WTC11 (cell line): Measurements from ENCODE around the gene KLF2. TPM values are rescaled to one million over a fixed set of nuclear protein-coding genes. Genes with fewer than 3 reads are reported as not detected.

ENCODE experiments used
- ATAC-seq: fragments of 200-7000 bp; cut with Tn5 transposase; 2 replicates; pipeline ENCODE4 v1.10.0; 2021; ENCODE audit warnings: mild to moderate bottlenecking, moderate library complexity
- CTCF ChIA-PET: fragments of 300-600 bp; sonication (Branson Sonifier 250); formaldehyde crosslinking; loops from one replicate; lab custom pipeline; 2021; ENCODE audit warnings: antibody characterized with exemption; lab: Charles Lee
- POLR2A ChIA-PET: fragments of 350-600 bp; sonication (Branson Sonifier 250); formaldehyde crosslinking; loops from one replicate; lab custom pipeline; 2021; ENCODE audit warnings: antibody characterized with exemption; lab: Charles Lee
- DNase-seq: peaks from one replicate; pipeline ENCODE4 v3.0.0; 2021; ENCODE audit warnings: low spot score
- H3K27ac Mint-ChIP-seq: 2 replicates; pipeline ENCODE4 v1.8.0; 2021; ENCODE audit warnings: mixed read lengths
- H3K27me3 Mint-ChIP-seq: 2 replicates; pipeline ENCODE4 v1.8.0; 2021; ENCODE audit warnings: low read depth, mild to moderate bottlenecking, moderate library complexity, mixed read lengths
- H3K36me3 Mint-ChIP-seq: 2 replicates; pipeline ENCODE4 v1.8.0; 2021; ENCODE audit warnings: mixed read lengths
- H3K4me1 Mint-ChIP-seq: 2 replicates; pipeline ENCODE4 v1.8.0; 2022; ENCODE audit warnings: mixed read lengths
- H3K4me3 Mint-ChIP-seq: 2 replicates; pipeline ENCODE4 v1.8.0; 2021; ENCODE audit warnings: mild to moderate bottlenecking, moderate library complexity, mixed read lengths
- H3K9me3 Mint-ChIP-seq: 2 replicates; pipeline ENCODE4 v1.8.0; 2021; ENCODE audit warnings: mixed read lengths
- ARID4B ChIP-seq: sonication (generic); formaldehyde crosslinking; IDR thresholded peaks from 2 replicates; pipeline ENCODE4 v1.8.0; 2023; ENCODE audit warnings: missing genetic modification reagents, mild to moderate bottlenecking, borderline replicate concordance
- CREB1 ChIP-seq: sonication (generic); formaldehyde crosslinking; IDR thresholded peaks from 2 replicates; pipeline ENCODE4 v1.8.0; 2023; ENCODE audit warnings: mild to moderate bottlenecking, missing genetic modification reagents
- ESRRA ChIP-seq: sonication (generic); formaldehyde crosslinking; IDR thresholded peaks from 2 replicates; pipeline ENCODE4 v1.8.1; 2022; ENCODE audit warnings: mild to moderate bottlenecking, missing genetic modification reagents, borderline replicate concordance
- FOXK1 ChIP-seq: sonication (generic); formaldehyde crosslinking; IDR thresholded peaks from 2 replicates; pipeline ENCODE4 v1.8.0; 2022; ENCODE audit warnings: mild to moderate bottlenecking, moderate library complexity, missing genetic modification reagents
- GABPB1 ChIP-seq: sonication (generic); formaldehyde crosslinking; IDR thresholded peaks from 2 replicates; pipeline ENCODE4 v1.8.1; 2023; ENCODE audit warnings: mild to moderate bottlenecking, missing genetic modification reagents
- IRF2 ChIP-seq: sonication (generic); formaldehyde crosslinking; IDR thresholded peaks from 2 replicates; pipeline ENCODE4 v1.8.0; 2022; ENCODE audit warnings: low read depth, missing genetic modification reagents, borderline replicate concordance
- KAT7 ChIP-seq: sonication (generic); formaldehyde crosslinking; IDR thresholded peaks from 2 replicates; pipeline ENCODE4 v1.8.1; 2023; ENCODE audit warnings: missing genetic modification reagents, mild to moderate bottlenecking, borderline replicate concordance
- NR2C2 ChIP-seq: sonication (generic); formaldehyde crosslinking; IDR thresholded peaks from 2 replicates; pipeline ENCODE4 v1.8.0; 2022; ENCODE audit warnings: mild to moderate bottlenecking, missing genetic modification reagents
- RELA ChIP-seq: sonication (generic); formaldehyde crosslinking; IDR thresholded peaks from 2 replicates; pipeline ENCODE4 v1.8.1; 2022; ENCODE audit warnings: missing genetic modification reagents, mild to moderate bottlenecking, borderline replicate concordance
- RORB ChIP-seq: fragments of 250-450 bp; sonication (Bioruptor Pico); IDR thresholded peaks from 2 replicates; pipeline ENCODE4 v1.9.0; 2021; ENCODE audit warnings: mild to moderate bottlenecking
- TCF7 ChIP-seq: sonication (generic); formaldehyde crosslinking; IDR thresholded peaks from 2 replicates; pipeline ENCODE4 v1.8.0; 2022; ENCODE audit warnings: mild to moderate bottlenecking, low read depth, missing genetic modification reagents, moderate library complexity
- ZNF219 ChIP-seq: sonication (generic); formaldehyde crosslinking; IDR thresholded peaks from 2 replicates; pipeline ENCODE4 v1.8.0; 2023; ENCODE audit warnings: missing genetic modification reagents, mild to moderate bottlenecking, borderline replicate concordance
- ZNF263 ChIP-seq: sonication (generic); formaldehyde crosslinking; IDR thresholded peaks from 2 replicates; pipeline ENCODE4 v1.8.1; 2022; ENCODE audit warnings: low read depth, mild to moderate bottlenecking, moderate library complexity, missing genetic modification reagents
- total RNA-seq: library from RNA; stranded (reverse); gene quantifications from 3 replicates; pipeline ENCODE4 v1.2.3, GENCODE V29; 2021
- TF ChIP-seq, protein P1 (sequence below): sonication (generic); formaldehyde crosslinking; IDR thresholded peaks from 2 replicates; pipeline ENCODE4 v1.8.1; 2023; ENCODE audit warnings: mild to moderate bottlenecking, missing genetic modification reagents
- TF ChIP-seq, protein P2 (sequence below): sonication (generic); formaldehyde crosslinking; IDR thresholded peaks from 2 replicates; pipeline ENCODE4 v1.8.0; 2022; ENCODE audit warnings: missing genetic modification reagents
- TF ChIP-seq, protein P3 (sequence below): fragments of 250-450 bp; sonication (Bioruptor Pico); IDR thresholded peaks from 2 replicates; pipeline ENCODE4 v2.1.2; 2022; ENCODE audit warnings: mild to moderate bottlenecking, moderate library complexity

Gene KLF2
- total RNA-seq, 1 experiment from 2014 or later: 1.1 TPM

- no peaks in the 10 kb centered on the region for H3K9me3 Mint-ChIP-seq
- DNase-seq (no peak), ATAC-seq (no peak)
- H3K4me3 Mint-ChIP-seq: no peak overlapping the region
- H3K27ac Mint-ChIP-seq: no peak overlapping the region
- POLR2A ChIA-PET: no interaction called here
- CTCF ChIA-PET: no interaction called here
- TF ChIP-seq, protein P1, sequence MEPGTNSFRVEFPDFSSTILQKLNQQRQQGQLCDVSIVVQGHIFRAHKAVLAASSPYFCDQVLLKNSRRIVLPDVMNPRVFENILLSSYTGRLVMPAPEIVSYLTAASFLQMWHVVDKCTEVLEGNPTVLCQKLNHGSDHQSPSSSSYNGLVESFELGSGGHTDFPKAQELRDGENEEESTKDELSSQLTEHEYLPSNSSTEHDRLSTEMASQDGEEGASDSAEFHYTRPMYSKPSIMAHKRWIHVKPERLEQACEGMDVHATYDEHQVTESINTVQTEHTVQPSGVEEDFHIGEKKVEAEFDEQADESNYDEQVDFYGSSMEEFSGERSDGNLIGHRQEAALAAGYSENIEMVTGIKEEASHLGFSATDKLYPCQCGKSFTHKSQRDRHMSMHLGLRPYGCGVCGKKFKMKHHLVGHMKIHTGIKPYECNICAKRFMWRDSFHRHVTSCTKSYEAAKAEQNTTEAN: no peak
- TF ChIP-seq, protein P2, sequence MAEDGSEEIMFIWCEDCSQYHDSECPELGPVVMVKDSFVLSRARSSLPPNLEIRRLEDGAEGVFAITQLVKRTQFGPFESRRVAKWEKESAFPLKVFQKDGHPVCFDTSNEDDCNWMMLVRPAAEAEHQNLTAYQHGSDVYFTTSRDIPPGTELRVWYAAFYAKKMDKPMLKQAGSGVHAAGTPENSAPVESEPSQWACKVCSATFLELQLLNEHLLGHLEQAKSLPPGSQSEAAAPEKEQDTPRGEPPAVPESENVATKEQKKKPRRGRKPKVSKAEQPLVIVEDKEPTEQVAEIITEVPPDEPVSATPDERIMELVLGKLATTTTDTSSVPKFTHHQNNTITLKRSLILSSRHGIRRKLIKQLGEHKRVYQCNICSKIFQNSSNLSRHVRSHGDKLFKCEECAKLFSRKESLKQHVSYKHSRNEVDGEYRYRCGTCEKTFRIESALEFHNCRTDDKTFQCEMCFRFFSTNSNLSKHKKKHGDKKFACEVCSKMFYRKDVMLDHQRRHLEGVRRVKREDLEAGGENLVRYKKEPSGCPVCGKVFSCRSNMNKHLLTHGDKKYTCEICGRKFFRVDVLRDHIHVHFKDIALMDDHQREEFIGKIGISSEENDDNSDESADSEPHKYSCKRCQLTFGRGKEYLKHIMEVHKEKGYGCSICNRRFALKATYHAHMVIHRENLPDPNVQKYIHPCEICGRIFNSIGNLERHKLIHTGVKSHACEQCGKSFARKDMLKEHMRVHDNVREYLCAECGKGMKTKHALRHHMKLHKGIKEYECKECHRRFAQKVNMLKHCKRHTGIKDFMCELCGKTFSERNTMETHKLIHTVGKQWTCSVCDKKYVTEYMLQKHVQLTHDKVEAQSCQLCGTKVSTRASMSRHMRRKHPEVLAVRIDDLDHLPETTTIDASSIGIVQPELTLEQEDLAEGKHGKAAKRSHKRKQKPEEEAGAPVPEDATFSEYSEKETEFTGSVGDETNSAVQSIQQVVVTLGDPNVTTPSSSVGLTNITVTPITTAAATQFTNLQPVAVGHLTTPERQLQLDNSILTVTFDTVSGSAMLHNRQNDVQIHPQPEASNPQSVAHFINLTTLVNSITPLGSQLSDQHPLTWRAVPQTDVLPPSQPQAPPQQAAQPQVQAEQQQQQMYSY (CRISPR knock-in tag): no peak
- TF ChIP-seq RELA (no peak), NR2C2 (CRISPR knock-in tag) (no peak), ZNF219 (CRISPR knock-in tag) (no peak), GABPB1 (no peak), ARID4B (CRISPR knock-in tag) (no peak), TCF7 (CRISPR knock-in tag) (no peak), CREB1 (CRISPR knock-in tag) (no peak), ZNF263 (CRISPR knock-in tag) (no peak), FOXK1 (no peak), RORB (CRISPR knock-in tag) (no peak), KAT7 (CRISPR knock-in tag) (no peak), IRF2 (CRISPR knock-in tag) (no peak), ESRRA (CRISPR knock-in tag) (no peak)
- TF ChIP-seq, protein P3, sequence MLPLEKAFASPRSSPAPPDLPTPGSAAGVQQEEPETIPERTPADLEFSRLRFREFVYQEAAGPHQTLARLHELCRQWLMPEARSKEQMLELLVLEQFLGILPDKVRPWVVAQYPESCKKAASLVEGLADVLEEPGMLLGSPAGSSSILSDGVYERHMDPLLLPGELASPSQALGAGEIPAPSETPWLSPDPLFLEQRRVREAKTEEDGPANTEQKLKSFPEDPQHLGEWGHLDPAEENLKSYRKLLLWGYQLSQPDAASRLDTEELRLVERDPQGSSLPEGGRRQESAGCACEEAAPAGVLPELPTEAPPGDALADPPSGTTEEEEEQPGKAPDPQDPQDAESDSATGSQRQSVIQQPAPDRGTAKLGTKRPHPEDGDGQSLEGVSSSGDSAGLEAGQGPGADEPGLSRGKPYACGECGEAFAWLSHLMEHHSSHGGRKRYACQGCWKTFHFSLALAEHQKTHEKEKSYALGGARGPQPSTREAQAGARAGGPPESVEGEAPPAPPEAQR (CRISPR knock-in tag): no peak
- H3K36me3 Mint-ChIP-seq: no peaks in the 10 kb centered on the region
- no peaks in the 10 kb centered on the region for H3K27me3 Mint-ChIP-seq
- no peaks in the 10 kb centered on the region for H3K4me1 Mint-ChIP-seq
Observed at GRCh38 chr19:16298334-16298733, 26.3 kb upstream of the KLF2 start.
